Neural cell (in vitro differentiated cells): ENCODE measurements around the gene LOXL4.

Experiments
- CTCF ChIP-seq: fragments of 450-650 bp; IDR thresholded peaks from 2 replicates; pipeline ENCODE4 v1.5.1; 2014; ENCODE audit warnings: antibody characterized with exemption, mild to moderate bottlenecking, moderate library complexity; ENCODE audit not compliant: poor library complexity, severe bottlenecking
- POLR2AphosphoS5 ChIP-seq: IDR thresholded peaks from 2 replicates; pipeline ENCODE4 v1.6.1; 2012

- TF ChIP-seq CTCF (no peak), POLR2AphosphoS5 (no peak)
Measured at GRCh38 chr10:98274562-98274961, 6.6 kb upstream of the LOXL4 start.
